Neural cell (in vitro differentiated cells): ENCODE results near the gene PID1.

ENCODE experiments used
- EP300 ChIP-seq: fragments of 450-650 bp; conservative IDR thresholded peaks from 2 replicates; pipeline ENCODE4 v1.6.1; 2014; ENCODE audit warnings: antibody characterized with exemption, mild to moderate bottlenecking, moderate library complexity; ENCODE audit not compliant: poor library complexity, severe bottlenecking
- EZH2 ChIP-seq: fragments of 200-600, 300-800 bp; shearing (Covaris generic), sonication (generic); IDR thresholded peaks from 2 replicates; pipeline ENCODE4 v1.6.1; 2014; ENCODE audit warnings: antibody characterized with exemption, low read length, borderline replicate concordance, mild to moderate bottlenecking; ENCODE audit not compliant: insufficient read depth, poor library complexity, severe bottlenecking
- MXI1 ChIP-seq: fragments of 450-650 bp; conservative IDR thresholded peaks from 2 replicates; pipeline ENCODE4 v1.6.1; 2014; ENCODE audit warnings: antibody characterized with exemption, mild to moderate bottlenecking; ENCODE audit not compliant: poor library complexity, severe bottlenecking
- POLR2AphosphoS5 ChIP-seq: IDR thresholded peaks from 2 replicates; pipeline ENCODE4 v1.6.1; 2012
- RAD21 ChIP-seq: fragments of 450-650 bp; conservative IDR thresholded peaks from 2 replicates; pipeline ENCODE4 v1.6.1; 2014; ENCODE audit warnings: antibody characterized with exemption, mild to moderate bottlenecking, moderate library complexity
- TAF1 ChIP-seq: IDR thresholded peaks from 2 replicates; pipeline ENCODE4 v1.6.1; 2012; ENCODE audit warnings: low read depth
- TF ChIP-seq, protein P1 (sequence below): fragments of 450-650 bp; IDR thresholded peaks from 2 replicates; pipeline ENCODE4 v1.5.1; 2014; ENCODE audit warnings: antibody characterized with exemption, mild to moderate bottlenecking, moderate library complexity; ENCODE audit not compliant: poor library complexity, severe bottlenecking

DNA sequence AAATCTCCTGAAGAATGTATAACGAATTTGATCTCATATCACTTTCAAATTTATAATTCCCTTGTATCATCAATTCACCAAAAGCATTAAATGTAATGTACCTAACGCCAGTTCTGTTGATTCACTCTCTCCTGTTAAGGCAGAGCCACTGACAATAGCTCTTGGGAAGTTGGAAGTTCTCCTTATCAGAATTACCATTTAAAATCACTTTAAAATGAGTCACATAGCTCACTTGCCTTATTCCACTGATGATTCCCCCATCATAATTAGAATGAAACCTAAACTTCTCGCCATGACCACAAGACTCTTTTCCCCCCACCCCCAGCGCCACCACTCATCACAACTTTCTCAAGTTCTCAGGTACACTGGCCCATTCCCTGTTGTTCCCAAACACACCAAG lies 117.1 kb downstream of the PID1 start:
- TF ChIP-seq, protein P1, sequence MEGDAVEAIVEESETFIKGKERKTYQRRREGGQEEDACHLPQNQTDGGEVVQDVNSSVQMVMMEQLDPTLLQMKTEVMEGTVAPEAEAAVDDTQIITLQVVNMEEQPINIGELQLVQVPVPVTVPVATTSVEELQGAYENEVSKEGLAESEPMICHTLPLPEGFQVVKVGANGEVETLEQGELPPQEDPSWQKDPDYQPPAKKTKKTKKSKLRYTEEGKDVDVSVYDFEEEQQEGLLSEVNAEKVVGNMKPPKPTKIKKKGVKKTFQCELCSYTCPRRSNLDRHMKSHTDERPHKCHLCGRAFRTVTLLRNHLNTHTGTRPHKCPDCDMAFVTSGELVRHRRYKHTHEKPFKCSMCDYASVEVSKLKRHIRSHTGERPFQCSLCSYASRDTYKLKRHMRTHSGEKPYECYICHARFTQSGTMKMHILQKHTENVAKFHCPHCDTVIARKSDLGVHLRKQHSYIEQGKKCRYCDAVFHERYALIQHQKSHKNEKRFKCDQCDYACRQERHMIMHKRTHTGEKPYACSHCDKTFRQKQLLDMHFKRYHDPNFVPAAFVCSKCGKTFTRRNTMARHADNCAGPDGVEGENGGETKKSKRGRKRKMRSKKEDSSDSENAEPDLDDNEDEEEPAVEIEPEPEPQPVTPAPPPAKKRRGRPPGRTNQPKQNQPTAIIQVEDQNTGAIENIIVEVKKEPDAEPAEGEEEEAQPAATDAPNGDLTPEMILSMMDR, result no peak
- TF ChIP-seq EP300, result no peak
- no peak for TF ChIP-seq TAF1
- TF ChIP-seq EZH2, result no peak
- no peak for TF ChIP-seq POLR2AphosphoS5
- TF ChIP-seq RAD21, result no peak
- TF ChIP-seq MXI1, result no peak
